ENCODE measurements around the gene USP10.

The USP10 gene

GRCh38 chr16:84699712-84700445 is at the start of gene USP10:
Gene USP10, plus strand, starts transcription at chr16:84700000. Its CDS starts 91 bp downstream, at chr16:84700091.
- DNase-seq (ENCODE audit: low spot score) = peak; percentile 99

- DNase-seq (ENCODE audit: low spot score) = no peak
These were observed 49.5 kb upstream of the USP10 start for GRCh38 chr16:84650062-84650991.

GRCh38 chr16:84652566-84652965 is 47.2 kb upstream of the USP10 start:
- DNase-seq (ENCODE audit: low spot score) = no peak

GRCh38 chr16:84654238-84654637 is 45.6 kb upstream of the USP10 start:
- no peak for DNase-seq (ENCODE audit: low spot score)

- DNase-seq (ENCODE audit: low spot score) = no peak
These were observed 44.8 kb upstream of the USP10 start for GRCh38 chr16:84654998-84655397.

GRCh38 chr16:84656649-84657048 is 43.2 kb upstream of the USP10 start:
- DNase-seq (ENCODE audit: low spot score) = no peak

GRCh38 chr16:84657229-84657837 is 42.5 kb upstream of the USP10 start:
- no peak for DNase-seq (ENCODE audit: low spot score)

- DNase-seq (ENCODE audit: low spot score) = no peak
These were observed 41.1 kb upstream of the USP10 start for GRCh38 chr16:84658690-84659089.

- no peak for DNase-seq (ENCODE audit: low spot score)
These were observed 40.0 kb upstream of the USP10 start for GRCh38 chr16:84659656-84660300.

GRCh38 chr16:84660973-84661372 is 38.8 kb upstream of the USP10 start:
- no peak for DNase-seq (ENCODE audit: low spot score)

- no peak for DNase-seq (ENCODE audit: low spot score)
These were observed 38.3 kb upstream of the USP10 start for GRCh38 chr16:84661418-84662060.

GRCh38 chr16:84662471-84662870 is 37.3 kb upstream of the USP10 start:
- no peak for DNase-seq (ENCODE audit: low spot score)

GRCh38 chr16:84663433-84664101 is 36.2 kb upstream of the USP10 start:
- no peak for DNase-seq (ENCODE audit: low spot score)

GRCh38 chr16:84665359-84665758 is 34.4 kb upstream of the USP10 start:
- no peak for DNase-seq (ENCODE audit: low spot score)

- no peak for DNase-seq (ENCODE audit: low spot score)
These were observed 34.0 kb upstream of the USP10 start for GRCh38 chr16:84665843-84666242.

GRCh38 chr16:84667600-84668309 is 32.0 kb upstream of the USP10 start:
- DNase-seq (ENCODE audit: low spot score) = no peak

GRCh38 chr16:84670063-84670462 is 29.7 kb upstream of the USP10 start:
- no peak for DNase-seq (ENCODE audit: low spot score)

- DNase-seq (ENCODE audit: low spot score) = peak; percentile 88
These were observed 27.3 kb upstream of the USP10 start for GRCh38 chr16:84672276-84673202.

- DNase-seq (ENCODE audit: low spot score) = no peak
These were observed 26.6 kb upstream of the USP10 start for GRCh38 chr16:84673203-84673535.

Measured in iPS-NIHi11 (cell line).